Activated T-helper 17 cell treated with anti-CD3 and anti-CD28 coated beads, Interleukin-2, amount 50 U/mL, for 72 hours (primary cell): ENCODE results near the gene SGMS1. TPM values are rescaled to one million over a fixed set of nuclear protein-coding genes. Genes with fewer than 3 reads are reported as not detected.
A peak's percentile ranks its signal among the peaks of the same experiment; 100 is the strongest.
"Not testable (repeated sequence)": the region's sequence is repeated elsewhere in the genome, so short reads cannot be mapped to it uniquely, and the experiment has no call there.

ENCODE experiments used
- ATAC-seq: fragments of 150-1000 bp; cut with Tn5 transposase; replicated peaks from 2 replicates; pipeline ENCODE4 v1.10.0; 2021; ENCODE audit warnings: mild to moderate bottlenecking, moderate library complexity
- H3K27ac Mint-ChIP-seq: one replicate; pipeline ENCODE4 v1.8.0; 2022; ENCODE audit warnings: mixed read lengths
- H3K27me3 Mint-ChIP-seq: one replicate; pipeline ENCODE4 v1.8.0; 2022; ENCODE audit warnings: mixed read lengths
- H3K36me3 Mint-ChIP-seq: one replicate; pipeline ENCODE4 v1.8.0; 2022; ENCODE audit warnings: low read depth, mild to moderate bottlenecking, mixed read lengths
- H3K4me1 Mint-ChIP-seq: one replicate; pipeline ENCODE4 v1.8.0; 2022; ENCODE audit warnings: mixed read lengths
- H3K4me3 Mint-ChIP-seq: one replicate; pipeline ENCODE4 v1.8.0; 2022; ENCODE audit warnings: mild to moderate bottlenecking, mixed read lengths
- H3K9me3 Mint-ChIP-seq: one replicate; pipeline ENCODE4 v1.8.0; 2022; ENCODE audit warnings: mixed read lengths
- total RNA-seq, 2 donors: library from RNA; stranded (reverse); gene quantifications; one replicate each; pipeline ENCODE4 v1.2.3, GENCODE V29; 2022

The SGMS1 gene
- total RNA-seq, 2 donors from 2014 or later, result 13.4 to 22.4 TPM

- peaks cover 40% of the 10 kb centered on the region for H3K4me1 Mint-ChIP-seq
- no peaks in the 10 kb centered on the region for H3K9me3 Mint-ChIP-seq
- no peak overlapping the region for H3K27ac Mint-ChIP-seq
- H3K4me3 Mint-ChIP-seq, result no peak overlapping the region
- ATAC-seq, result no peak
- H3K27me3 Mint-ChIP-seq, result no peaks in the 10 kb centered on the region
- H3K36me3 Mint-ChIP-seq, result peaks cover 2% of the 10 kb centered on the region
Measured at GRCh38 chr10:50470345-50470744, 153.4 kb downstream of the SGMS1 start.

DNA sequence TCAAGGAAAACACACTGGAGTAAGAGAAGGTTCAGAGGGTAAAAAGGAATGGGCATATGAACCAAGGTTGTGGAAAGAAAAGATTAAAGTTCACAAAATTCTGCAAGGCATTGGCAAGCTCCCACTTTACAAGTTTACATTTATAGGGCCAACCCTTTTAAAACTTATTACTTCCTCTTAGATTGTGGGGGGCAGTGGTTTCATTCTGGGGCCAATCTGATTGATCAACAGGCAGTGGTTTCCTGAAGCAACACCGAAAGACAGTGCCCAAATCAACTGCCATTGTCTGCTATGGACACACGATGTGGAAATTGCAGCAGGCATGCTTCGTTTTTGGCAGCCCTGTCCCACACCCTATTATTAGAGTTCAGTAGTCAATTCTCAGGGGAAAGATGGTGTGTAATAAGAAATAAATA is 154.0 kb downstream of the SGMS1 start:
- no peak for ATAC-seq
- H3K4me3 Mint-ChIP-seq, result no peak overlapping the region
- H3K27ac Mint-ChIP-seq, result no peak overlapping the region
- no peaks in the 10 kb centered on the region for H3K9me3 Mint-ChIP-seq
- H3K36me3 Mint-ChIP-seq, result peaks cover 8% of the 10 kb centered on the region
- no peaks in the 10 kb centered on the region for H3K27me3 Mint-ChIP-seq
- peaks cover 40% of the 10 kb centered on the region for H3K4me1 Mint-ChIP-seq

DNA sequence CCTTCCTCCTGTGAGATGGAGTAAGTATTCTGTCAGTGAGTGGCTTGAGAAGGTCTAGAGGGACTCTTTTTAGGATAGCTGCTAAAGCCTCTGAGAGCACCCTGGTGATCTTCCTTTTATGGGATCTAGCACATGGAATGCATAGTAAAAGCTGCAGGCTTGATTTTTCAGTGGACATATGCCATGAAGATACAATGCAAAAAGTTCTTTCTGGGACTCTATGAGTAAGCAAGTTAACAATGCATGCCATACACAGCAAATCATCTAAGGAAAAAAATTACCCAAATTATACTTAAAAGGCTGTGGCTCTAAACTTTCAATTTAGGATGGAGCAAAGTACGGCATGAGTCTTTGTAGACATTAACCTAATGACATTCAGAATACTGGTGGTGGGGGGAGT is 154.5 kb downstream of the SGMS1 start:
- no peak overlapping the region for H3K27ac Mint-ChIP-seq
- H3K4me1 Mint-ChIP-seq, result peaks cover 36% of the 10 kb centered on the region
- no peak for ATAC-seq
- peaks cover 9% of the 10 kb centered on the region for H3K36me3 Mint-ChIP-seq
- no peak overlapping the region for H3K4me3 Mint-ChIP-seq
- no peaks in the 10 kb centered on the region for H3K27me3 Mint-ChIP-seq
- no peaks in the 10 kb centered on the region for H3K9me3 Mint-ChIP-seq

DNA sequence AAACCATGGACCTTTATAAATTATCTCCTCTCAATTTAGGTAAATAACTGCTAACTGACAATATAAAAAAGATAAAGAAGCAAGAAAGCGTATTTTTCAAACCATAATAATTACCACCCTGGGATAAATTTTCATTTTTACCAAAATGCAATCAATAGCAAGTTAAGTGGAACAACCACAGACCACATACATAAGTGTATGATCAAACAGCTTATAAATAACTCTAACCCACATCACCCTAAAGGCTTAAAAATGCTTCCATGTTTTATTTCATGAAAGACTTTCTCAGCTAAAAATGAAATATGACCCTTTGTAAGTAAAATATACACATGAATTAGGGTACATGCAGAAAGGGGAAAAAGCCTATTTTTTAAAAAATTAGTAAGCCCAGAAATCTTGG is 156.5 kb downstream of the SGMS1 start:
- Mint-ChIP-seq H3K36me3 (peaks cover 27% of the 10 kb centered on the region), H3K9me3 (no peaks in the 10 kb centered on the region)

GRCh38 chr10:50464004-50464409 is 159.7 kb downstream of the SGMS1 start:
- H3K9me3 Mint-ChIP-seq, result no peaks in the 10 kb centered on the region
- peaks cover 11% of the 10 kb centered on the region for H3K4me1 Mint-ChIP-seq
- no peak for ATAC-seq
- H3K27ac Mint-ChIP-seq, result no peak overlapping the region
- peaks cover 44% of the 10 kb centered on the region for H3K36me3 Mint-ChIP-seq
- H3K4me3 Mint-ChIP-seq, result no peak overlapping the region
- no peaks in the 10 kb centered on the region for H3K27me3 Mint-ChIP-seq

More for the DNA sequence above, 156.5 kb downstream of the SGMS1 start:
- no peak for ATAC-seq
- no peak overlapping the region for H3K4me3 Mint-ChIP-seq
- no peak overlapping the region for H3K27ac Mint-ChIP-seq
- no peaks in the 10 kb centered on the region for H3K27me3 Mint-ChIP-seq
- H3K4me1 Mint-ChIP-seq, result peaks cover 29% of the 10 kb centered on the region

DNA sequence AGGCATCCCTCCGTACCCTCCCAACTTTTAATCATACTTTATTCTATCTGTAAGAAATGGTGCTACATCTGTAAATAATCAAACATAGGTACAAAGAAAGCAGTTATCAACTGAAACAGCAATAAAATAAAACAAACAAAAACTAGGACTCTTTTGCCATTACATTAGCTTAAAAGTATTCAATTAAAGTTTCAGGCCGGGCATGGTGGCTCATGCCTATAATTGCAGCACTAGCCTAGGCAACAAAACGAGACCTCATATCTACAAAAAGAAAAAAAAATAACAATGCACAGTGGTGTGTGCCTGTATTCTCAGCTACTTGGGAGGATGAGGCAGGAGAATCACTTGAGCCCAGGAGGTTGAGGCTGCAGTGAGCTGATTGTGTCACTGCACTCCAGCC is 161.9 kb downstream of the SGMS1 start:
- Mint-ChIP-seq H3K4me3 (no peak overlapping the region), H3K9me3 (no peaks in the 10 kb centered on the region), H3K27me3 (no peaks in the 10 kb centered on the region), H3K36me3 (peaks cover 61% of the 10 kb centered on the region), H3K4me1 (no peaks in the 10 kb centered on the region), H3K27ac (no peak overlapping the region)
- ATAC-seq, result no peak

GRCh38 chr10:50461123-50461522 is 162.6 kb downstream of the SGMS1 start:
- Mint-ChIP-seq H3K4me3 (no peak overlapping the region), H3K4me1 (no peaks in the 10 kb centered on the region), H3K9me3 (no peaks in the 10 kb centered on the region), H3K27me3 (no peaks in the 10 kb centered on the region), H3K36me3 (peaks cover 62% of the 10 kb centered on the region), H3K27ac (no peak overlapping the region)
- no peak for ATAC-seq

- Mint-ChIP-seq H3K36me3 (peaks cover 44% of the 10 kb centered on the region), H3K27ac (no peak overlapping the region), H3K4me1 (peaks cover 4% of the 10 kb centered on the region), H3K4me3 (no peak overlapping the region), H3K9me3 (no peaks in the 10 kb centered on the region), H3K27me3 (no peaks in the 10 kb centered on the region)
- no peak for ATAC-seq
Measured at GRCh38 chr10:50456719-50457118, 167.0 kb downstream of the SGMS1 start.

GRCh38 chr10:50453940-50454339 is 169.8 kb downstream of the SGMS1 start:
- ATAC-seq, result peak; percentile 18

DNA sequence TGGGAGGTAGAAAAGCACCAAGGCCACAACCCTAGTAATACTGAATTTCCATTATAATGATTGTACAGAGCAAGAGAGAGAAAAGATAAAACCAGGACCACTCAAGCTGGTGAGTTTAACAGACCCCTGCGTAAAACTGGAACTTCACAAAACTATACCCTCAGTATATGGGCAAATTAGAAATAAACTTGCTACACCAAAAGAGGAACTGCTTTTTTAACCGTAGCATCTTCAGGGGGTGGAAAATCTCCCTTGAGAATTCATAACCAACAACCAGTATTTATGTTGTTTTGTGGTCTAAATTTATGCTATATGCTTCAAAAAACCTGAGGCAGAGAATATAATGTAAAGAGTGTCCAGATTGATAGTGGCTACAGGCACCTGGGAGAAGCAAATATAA is 171.2 kb downstream of the SGMS1 start:
- Mint-ChIP-seq H3K9me3 (no peaks in the 10 kb centered on the region), H3K4me1 (peaks cover 4% of the 10 kb centered on the region), H3K27me3 (no peaks in the 10 kb centered on the region), H3K4me3 (no peak overlapping the region), H3K27ac (no peak overlapping the region), H3K36me3 (peaks cover 18% of the 10 kb centered on the region)
- ATAC-seq, result no peak

More at GRCh38 chr10:50453940-50454339, 169.8 kb downstream of the SGMS1 start:
- H3K27ac Mint-ChIP-seq, result peak overlapping the region; percentile 15
- peaks cover 4% of the 10 kb centered on the region for H3K4me1 Mint-ChIP-seq
- no peaks in the 10 kb centered on the region for H3K9me3 Mint-ChIP-seq
- no peaks in the 10 kb centered on the region for H3K27me3 Mint-ChIP-seq
- no peak overlapping the region for H3K4me3 Mint-ChIP-seq
- H3K36me3 Mint-ChIP-seq, result peaks cover 26% of the 10 kb centered on the region

DNA sequence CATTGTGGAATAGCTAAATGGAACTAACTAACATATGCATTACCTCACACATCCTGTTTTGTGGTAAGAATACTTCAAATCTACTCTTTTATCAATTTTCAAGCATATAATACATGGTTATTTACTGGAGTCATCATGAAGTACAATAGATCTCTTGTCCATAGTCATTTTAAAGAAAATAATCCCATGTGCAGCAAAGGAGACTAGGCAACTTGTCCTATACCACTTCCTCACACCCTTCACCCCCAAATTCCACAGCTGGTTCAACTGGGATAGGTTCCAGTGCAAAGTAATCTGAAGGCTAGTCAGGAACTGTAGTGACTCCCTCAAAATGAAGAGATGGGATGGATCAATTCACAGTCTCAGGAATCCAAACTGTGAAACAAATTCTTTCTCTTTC is 176.1 kb downstream of the SGMS1 start:
- Mint-ChIP-seq H3K4me3 (no peak overlapping the region), H3K4me1 (no peaks in the 10 kb centered on the region), H3K36me3 (peaks cover 19% of the 10 kb centered on the region), H3K9me3 (peaks cover 3% of the 10 kb centered on the region), H3K27me3 (no peaks in the 10 kb centered on the region), H3K27ac (no peak overlapping the region)
- ATAC-seq, result no peak

DNA sequence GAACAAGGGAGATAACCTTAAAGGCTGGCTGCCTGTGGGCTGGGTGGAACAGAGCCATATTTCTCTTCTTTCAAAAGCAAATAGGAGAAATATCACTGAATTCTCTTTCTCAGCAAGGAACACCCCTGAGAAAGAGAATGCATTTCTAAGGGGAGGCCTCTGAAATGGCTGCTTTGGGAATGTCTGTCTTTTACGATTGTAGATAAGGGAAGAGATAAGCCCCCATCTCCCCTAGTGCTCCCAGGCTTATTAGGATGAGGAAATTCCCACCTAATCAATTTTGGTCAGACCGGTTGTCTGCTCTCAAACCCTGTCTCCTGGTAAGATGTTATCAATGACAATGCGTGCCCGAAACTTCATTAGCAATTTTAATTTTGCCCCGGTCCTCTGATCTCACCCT is 178.0 kb downstream of the SGMS1 start:
- not testable (repeated sequence) for H3K9me3 Mint-ChIP-seq, H3K4me3 Mint-ChIP-seq, H3K27me3 Mint-ChIP-seq, ATAC-seq, H3K27ac Mint-ChIP-seq, H3K4me1 Mint-ChIP-seq
- H3K36me3 Mint-ChIP-seq, result peaks cover 13% of the 10 kb centered on the region

- no peak for ATAC-seq
- Mint-ChIP-seq H3K4me1 (peaks cover 11% of the 10 kb centered on the region), H3K9me3 (no peaks in the 10 kb centered on the region), H3K27ac (no peak overlapping the region), H3K27me3 (no peaks in the 10 kb centered on the region), H3K4me3 (no peak overlapping the region), H3K36me3 (peaks cover 7% of the 10 kb centered on the region)
Measured at GRCh38 chr10:50440489-50440888, 183.3 kb downstream of the SGMS1 start.

- Mint-ChIP-seq H3K4me1 (peaks cover 11% of the 10 kb centered on the region), H3K36me3 (peaks cover 7% of the 10 kb centered on the region), H3K9me3 (no peaks in the 10 kb centered on the region), H3K27me3 (no peaks in the 10 kb centered on the region), H3K27ac (no peak overlapping the region), H3K4me3 (no peak overlapping the region)
- ATAC-seq, result no peak
Measured at GRCh38 chr10:50439806-50440205, 183.9 kb downstream of the SGMS1 start.

- Mint-ChIP-seq H3K9me3 (no peaks in the 10 kb centered on the region), H3K4me3 (no peak overlapping the region), H3K36me3 (peaks cover 7% of the 10 kb centered on the region), H3K27ac (no peak overlapping the region), H3K27me3 (no peaks in the 10 kb centered on the region), H3K4me1 (peaks cover 11% of the 10 kb centered on the region)
- ATAC-seq, result no peak
Measured at GRCh38 chr10:50439187-50439586, 184.6 kb downstream of the SGMS1 start.
